Mesendoderm (in vitro differentiated cells): ENCODE measurements around the gene OR2W3.

ENCODE experiments used
- DNase-seq: peaks from one replicate; pipeline ENCODE4 v3.0.0; 2013
- H2AK5ac ChIP-seq: 2 replicates; pipeline ENCODE4 v1.6.1; 2013; ENCODE audit warnings: low read length, inconsistent platforms
- H2BK120ac ChIP-seq: 2 replicates; pipeline ENCODE4 v1.6.1; 2013; ENCODE audit warnings: low read depth, mild to moderate bottlenecking, low read length, moderate library complexity, mixed read lengths
- H2BK15ac ChIP-seq: replicated peaks from 2 replicates; pipeline ENCODE4 v1.6.1; 2013; ENCODE audit warnings: low read depth, mild to moderate bottlenecking, moderate library complexity
- H2BK5ac ChIP-seq: 2 replicates; pipeline ENCODE4 v1.6.1; 2013; ENCODE audit warnings: low read length, inconsistent platforms
- H3K18ac ChIP-seq: 2 replicates; pipeline ENCODE4 v1.6.1; 2013; ENCODE audit warnings: mild to moderate bottlenecking, low read length, mixed read lengths
- H3K23ac ChIP-seq: one replicate; pipeline ENCODE4 v1.6.1; 2013; ENCODE audit warnings: low read length
- H3K27ac ChIP-seq: 2 replicates; pipeline ENCODE4 v1.5.1; 2013; ENCODE audit warnings: low read depth, mild to moderate bottlenecking, inconsistent platforms, low read length, moderate library complexity
- H3K27me3 ChIP-seq: 2 replicates; pipeline ENCODE4 v1.6.1; 2013; ENCODE audit warnings: low read length, control low read depth, mild to moderate bottlenecking, inconsistent platforms; ENCODE audit not compliant: insufficient read depth, poor library complexity
- H3K36me3 ChIP-seq: 2 replicates; pipeline ENCODE4 v1.6.1; 2013; ENCODE audit warnings: low read length, inconsistent platforms; ENCODE audit not compliant: control insufficient read depth, insufficient read depth
- H3K4ac ChIP-seq: one replicate; pipeline ENCODE4 v1.6.1; 2013; ENCODE audit warnings: low read depth, mild to moderate bottlenecking, low read length, moderate library complexity
- H3K4me1 ChIP-seq: 2 replicates; pipeline ENCODE4 v1.6.1; 2013; ENCODE audit warnings: low read depth, low read length, inconsistent platforms; ENCODE audit not compliant: control insufficient read depth
- H3K4me2 ChIP-seq: 2 replicates; pipeline ENCODE4 v1.6.1; 2013; ENCODE audit warnings: low read length
- H3K4me3 ChIP-seq: 2 replicates; pipeline ENCODE4 v1.5.1; 2013; ENCODE audit warnings: mild to moderate bottlenecking, low read length
- H3K56ac ChIP-seq: one replicate; pipeline ENCODE4 v1.6.1; 2013; ENCODE audit warnings: low read length
- H3K79me1 ChIP-seq: 2 replicates; pipeline ENCODE4 v1.6.1; 2013; ENCODE audit warnings: low read length, inconsistent platforms
- H3K79me2 ChIP-seq: 2 replicates; pipeline ENCODE4 v1.6.1; 2013; ENCODE audit warnings: mild to moderate bottlenecking, low read length; ENCODE audit not compliant: control insufficient read depth, insufficient read depth
- H3K9ac ChIP-seq: 2 replicates; pipeline ENCODE4 v1.6.1; 2013; ENCODE audit warnings: low read length, inconsistent platforms
- H4K5ac ChIP-seq: one replicate; pipeline ENCODE4 v1.6.1; 2013; ENCODE audit warnings: low read length
- H4K8ac ChIP-seq: one replicate; pipeline ENCODE4 v1.6.1; 2013; ENCODE audit warnings: low read depth, mild to moderate bottlenecking, control low read depth, low read length, moderate library complexity
- WGBS: extraction: QIAGEN DNeasy Blood & Tissue Kit; methylation state at CpG from one replicate; pipeline ENCODE4 v1.1.7; 2013; ENCODE audit warnings: low lambda C conversion rate, missing lambda C conversion rate; ENCODE audit not compliant: insufficient coverage; ENCODE audit errors: extremely low coverage; 5-methylcytosine and 5-hydroxymethylcytosine counted together

Gene OR2W3

GRCh38 chr1:247883346-247883745 is 12.0 kb upstream of the OR2W3 start:
- H3K9ac ChIP-seq: no peak overlapping the region
- no peak overlapping the region for H3K23ac ChIP-seq
- no peak overlapping the region for H3K56ac ChIP-seq
- H3K36me3 ChIP-seq: no peaks in the 10 kb centered on the region
- no peaks in the 10 kb centered on the region for H3K79me2 ChIP-seq
- no peak overlapping the region for H4K8ac ChIP-seq
- H4K5ac ChIP-seq: no peak overlapping the region
- H2BK15ac ChIP-seq: no peak overlapping the region
- H3K4me3 ChIP-seq: no peak overlapping the region
- no peak overlapping the region for H3K4ac ChIP-seq
- H3K27me3 ChIP-seq: no peaks in the 10 kb centered on the region
- H2BK5ac ChIP-seq: no peak overlapping the region
- no peak overlapping the region for H3K27ac ChIP-seq
- no peak overlapping the region for H2BK120ac ChIP-seq
- H2AK5ac ChIP-seq: no peak overlapping the region
- DNase-seq: peak; percentile 33
- no CpG with 5 or more reads among the region's 9 CpGs for WGBS
- H3K4me2 ChIP-seq: no peak overlapping the region
- H3K18ac ChIP-seq: no peak overlapping the region
- H3K79me1 ChIP-seq: no peaks in the 10 kb centered on the region
- H3K4me1 ChIP-seq: no peaks in the 10 kb centered on the region

GRCh38 chr1:247884797-247885413 is 10.5 kb upstream of the OR2W3 start:
- Histone ChIP-seq H3K4me2 (no peak overlapping the region), H3K27ac (no peak overlapping the region), H3K27me3 (no peaks in the 10 kb centered on the region), H2AK5ac (no peak overlapping the region), H3K56ac (no peak overlapping the region), H3K4me3 (no peak overlapping the region), H2BK120ac (no peak overlapping the region), H3K18ac (no peak overlapping the region), H2BK15ac (no peak overlapping the region), H3K79me2 (no peaks in the 10 kb centered on the region), H3K4me1 (no peaks in the 10 kb centered on the region), H4K5ac (no peak overlapping the region), H3K9ac (no peak overlapping the region), H2BK5ac (no peak overlapping the region), H4K8ac (no peak overlapping the region), H3K79me1 (no peaks in the 10 kb centered on the region), H3K23ac (no peak overlapping the region), H3K36me3 (no peaks in the 10 kb centered on the region), H3K4ac (no peak overlapping the region)
- no CpG with 5 or more reads among the region's 10 CpGs for WGBS
- no peak for DNase-seq

DNA sequence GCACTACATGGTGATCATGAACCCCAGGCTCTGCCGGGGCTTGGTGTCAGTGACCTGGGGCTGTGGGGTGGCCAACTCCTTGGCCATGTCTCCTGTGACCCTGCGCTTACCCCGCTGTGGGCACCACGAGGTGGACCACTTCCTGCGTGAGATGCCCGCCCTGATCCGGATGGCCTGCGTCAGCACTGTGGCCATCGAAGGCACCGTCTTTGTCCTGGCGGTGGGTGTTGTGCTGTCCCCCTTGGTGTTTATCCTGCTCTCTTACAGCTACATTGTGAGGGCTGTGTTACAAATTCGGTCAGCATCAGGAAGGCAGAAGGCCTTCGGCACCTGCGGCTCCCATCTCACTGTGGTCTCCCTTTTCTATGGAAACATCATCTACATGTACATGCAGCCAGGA is 589 bp downstream of the OR2W3 start:
- Histone ChIP-seq H3K4ac (no peak overlapping the region), H4K5ac (no peak overlapping the region), H3K9ac (no peak overlapping the region), H3K27me3 (no peaks in the 10 kb centered on the region), H2BK120ac (no peak overlapping the region), H3K4me3 (no peak overlapping the region), H2BK15ac (no peak overlapping the region), H3K23ac (no peak overlapping the region), H3K4me1 (no peaks in the 10 kb centered on the region), H3K27ac (no peak overlapping the region), H4K8ac (no peak overlapping the region), H2BK5ac (no peak overlapping the region), H2AK5ac (no peak overlapping the region), H3K79me1 (no peaks in the 10 kb centered on the region), H3K4me2 (no peak overlapping the region), H3K79me2 (no peaks in the 10 kb centered on the region), H3K36me3 (no peaks in the 10 kb centered on the region), H3K56ac (no peak overlapping the region), H3K18ac (no peak overlapping the region)
- no peak for DNase-seq
- no CpG with 5 or more reads among the region's 14 CpGs for WGBS

DNA sequence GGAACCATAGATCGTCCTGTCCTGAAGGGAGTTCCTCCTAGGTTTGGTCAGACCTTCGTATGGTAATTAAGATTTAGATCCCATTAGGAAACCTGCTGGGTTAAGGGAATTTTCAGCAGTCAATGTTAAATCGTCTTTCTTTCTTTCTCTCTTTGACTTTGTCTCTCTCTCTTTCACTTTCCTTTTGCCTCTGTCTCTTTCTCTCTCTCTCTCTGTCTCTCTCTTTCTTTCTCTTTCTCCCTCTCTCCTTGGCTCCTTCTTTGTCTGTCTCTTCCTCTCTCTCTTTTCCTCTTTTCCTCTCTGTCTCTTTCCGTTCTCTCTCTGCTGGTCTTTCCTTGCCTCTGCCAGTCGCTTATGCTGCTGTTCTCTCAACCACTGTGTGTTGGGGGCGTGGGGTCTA is 8.7 kb downstream of the OR2W3 start:
- H3K56ac ChIP-seq: no peak overlapping the region
- H4K5ac ChIP-seq: no peak overlapping the region
- DNase-seq: no peak
- H3K4me2 ChIP-seq: no peak overlapping the region
- H3K79me2 ChIP-seq: no peaks in the 10 kb centered on the region
- H2BK5ac ChIP-seq: no peak overlapping the region
- H2BK120ac ChIP-seq: no peak overlapping the region
- no peak overlapping the region for H3K4me3 ChIP-seq
- no peaks in the 10 kb centered on the region for H3K36me3 ChIP-seq
- no peak overlapping the region for H3K18ac ChIP-seq
- no peaks in the 10 kb centered on the region for H3K4me1 ChIP-seq
- no peak overlapping the region for H2BK15ac ChIP-seq
- H3K23ac ChIP-seq: no peak overlapping the region
- H3K9ac ChIP-seq: no peak overlapping the region
- H4K8ac ChIP-seq: no peak overlapping the region
- H3K79me1 ChIP-seq: no peaks in the 10 kb centered on the region
- WGBS: no CpG with 5 or more reads among the region's 6 CpGs
- no peak overlapping the region for H3K4ac ChIP-seq
- H2AK5ac ChIP-seq: no peak overlapping the region
- H3K27ac ChIP-seq: no peak overlapping the region
- no peaks in the 10 kb centered on the region for H3K27me3 ChIP-seq

GRCh38 chr1:247905181-247905580 is 9.8 kb downstream of the OR2W3 start:
- Histone ChIP-seq H3K36me3 (no peaks in the 10 kb centered on the region), H3K79me1 (no peaks in the 10 kb centered on the region), H3K27me3 (no peaks in the 10 kb centered on the region), H3K4me3 (no peak overlapping the region), H3K4me1 (no peaks in the 10 kb centered on the region), H2BK15ac (no peak overlapping the region), H2AK5ac (no peak overlapping the region), H3K27ac (no peak overlapping the region), H4K8ac (no peak overlapping the region), H3K23ac (no peak overlapping the region), H3K9ac (no peak overlapping the region), H3K79me2 (no peaks in the 10 kb centered on the region), H3K56ac (no peak overlapping the region), H3K18ac (no peak overlapping the region), H2BK5ac (no peak overlapping the region), H4K5ac (no peak overlapping the region), H3K4me2 (no peak overlapping the region), H3K4ac (no peak overlapping the region), H2BK120ac (no peak overlapping the region)
- no CpG with 5 or more reads among the region's 13 CpGs for WGBS
- no peak for DNase-seq

- Histone ChIP-seq H3K4ac (no peak overlapping the region), H2BK15ac (no peak overlapping the region), H3K27me3 (no peaks in the 10 kb centered on the region), H2BK5ac (no peak overlapping the region), H3K23ac (no peak overlapping the region), H3K9ac (no peak overlapping the region), H3K4me2 (no peak overlapping the region), H2AK5ac (no peak overlapping the region), H3K36me3 (no peaks in the 10 kb centered on the region), H4K8ac (no peak overlapping the region), H2BK120ac (no peak overlapping the region), H3K4me1 (no peaks in the 10 kb centered on the region), H3K18ac (no peak overlapping the region), H3K56ac (no peak overlapping the region), H3K4me3 (no peak overlapping the region), H4K5ac (no peak overlapping the region), H3K79me1 (no peaks in the 10 kb centered on the region), H3K27ac (no peak overlapping the region), H3K79me2 (no peaks in the 10 kb centered on the region)
- no peak for DNase-seq
- WGBS: no CpG with 5 or more reads among the region's 9 CpGs
Measured at GRCh38 chr1:247905910-247906503, 10.6 kb downstream of the OR2W3 start.
